HG02571 (cell line): ENCODE results near the gene AARS2.
A peak's percentile ranks its signal among the peaks of the same experiment; 100 is the strongest.
"Not testable (repeated sequence)": the region's sequence is repeated elsewhere in the genome, so short reads cannot be mapped to it uniquely, and the experiment has no call there.

ENCODE experiments used
- ATAC-seq: cut with Tn5 transposase; IDR thresholded peaks from one replicate; pipeline ENCODE4 v1.9.1; 2021; ENCODE audit warnings: mild to moderate bottlenecking, moderate library complexity; ENCODE audit not compliant: unreplicated experiment

Gene AARS2

GRCh38 chr6:44312901-44313788 is at the start of gene AARS2:
AARS2 (minus strand) TSS chr6:44313347; CDS start chr6:44313323, 24 bp downstream.
- ATAC-seq: peak; percentile 84

GRCh38 chr6:44361947-44362346 is 48.8 kb upstream of the AARS2 start:
- no peak for ATAC-seq

- no peak for ATAC-seq
Measured at GRCh38 chr6:44359973-44360372, 46.8 kb upstream of the AARS2 start.

GRCh38 chr6:44356487-44356886 is 43.3 kb upstream of the AARS2 start:
- ATAC-seq: no peak

GRCh38 chr6:44355640-44356039 is 42.5 kb upstream of the AARS2 start:
- ATAC-seq: no peak

- ATAC-seq: no peak
Measured at GRCh38 chr6:44353336-44353735, 40.2 kb upstream of the AARS2 start.

- ATAC-seq: no peak
Measured at GRCh38 chr6:44352259-44352658, 39.1 kb upstream of the AARS2 start.

GRCh38 chr6:44350650-44350994 is 37.5 kb upstream of the AARS2 start:
- not testable (repeated sequence) for ATAC-seq

- ATAC-seq: no peak
Measured at GRCh38 chr6:44349904-44350649, 36.9 kb upstream of the AARS2 start.

- not testable (repeated sequence) for ATAC-seq
Measured at GRCh38 chr6:44346818-44347217, 33.7 kb upstream of the AARS2 start.

GRCh38 chr6:44342489-44342888 is 29.3 kb upstream of the AARS2 start, which contains the start of gene SPATS1:
SPATS1 (plus strand) TSS chr6:44342650; CDS start chr6:44343096, 446 bp downstream.
- no peak for ATAC-seq

GRCh38 chr6:44342052-44342451 is 28.9 kb upstream of the AARS2 start:
- ATAC-seq: no peak

- no peak for ATAC-seq
Measured at GRCh38 chr6:44341095-44341890, 28.1 kb upstream of the AARS2 start.

- ATAC-seq: no peak
Measured at GRCh38 chr6:44339763-44340625, 26.8 kb upstream of the AARS2 start.

- ATAC-seq: no peak
Measured at GRCh38 chr6:44339301-44339700, 26.2 kb upstream of the AARS2 start.

GRCh38 chr6:44338228-44339122 is 25.3 kb upstream of the AARS2 start:
- peak; percentile 54 for ATAC-seq

- no peak for ATAC-seq
Measured at GRCh38 chr6:44335631-44336030, 22.5 kb upstream of the AARS2 start.

GRCh38 chr6:44333942-44334341 is 20.8 kb upstream of the AARS2 start:
- ATAC-seq: no peak

- no peak for ATAC-seq
Measured at GRCh38 chr6:44333273-44333919, 20.2 kb upstream of the AARS2 start.
